ENCODE data around the gene HIC2.
"Not testable (repeated sequence)": the region's sequence is repeated elsewhere in the genome, so short reads cannot be mapped to it uniquely, and the experiment has no call there.

HIC2 gene

DNA sequence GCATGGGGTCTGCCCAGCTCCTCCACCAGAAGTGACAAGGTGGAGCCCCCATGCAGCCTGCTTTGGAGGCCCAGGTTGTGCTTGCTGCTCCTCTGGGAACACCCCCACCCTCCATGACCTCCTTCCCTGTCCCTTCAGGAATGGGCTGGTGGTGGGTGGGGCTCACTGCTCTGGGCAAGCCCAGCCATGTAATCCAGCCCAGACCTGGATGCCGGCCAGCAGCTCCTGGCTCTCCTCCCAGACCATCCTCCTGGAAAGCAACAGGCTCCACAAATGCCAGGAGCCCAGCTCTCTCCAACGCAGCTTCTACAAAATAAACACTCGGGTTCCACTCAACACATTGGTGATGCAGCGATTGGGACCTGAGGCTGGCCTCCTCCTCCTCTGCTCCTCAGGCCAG is 80.8 kb downstream of the HIC2 start:
- DNase-seq, result not testable (repeated sequence)

GRCh38 chr22:21498489-21498888 is 81.3 kb downstream of the HIC2 start:
- not testable (repeated sequence) for DNase-seq

DNA sequence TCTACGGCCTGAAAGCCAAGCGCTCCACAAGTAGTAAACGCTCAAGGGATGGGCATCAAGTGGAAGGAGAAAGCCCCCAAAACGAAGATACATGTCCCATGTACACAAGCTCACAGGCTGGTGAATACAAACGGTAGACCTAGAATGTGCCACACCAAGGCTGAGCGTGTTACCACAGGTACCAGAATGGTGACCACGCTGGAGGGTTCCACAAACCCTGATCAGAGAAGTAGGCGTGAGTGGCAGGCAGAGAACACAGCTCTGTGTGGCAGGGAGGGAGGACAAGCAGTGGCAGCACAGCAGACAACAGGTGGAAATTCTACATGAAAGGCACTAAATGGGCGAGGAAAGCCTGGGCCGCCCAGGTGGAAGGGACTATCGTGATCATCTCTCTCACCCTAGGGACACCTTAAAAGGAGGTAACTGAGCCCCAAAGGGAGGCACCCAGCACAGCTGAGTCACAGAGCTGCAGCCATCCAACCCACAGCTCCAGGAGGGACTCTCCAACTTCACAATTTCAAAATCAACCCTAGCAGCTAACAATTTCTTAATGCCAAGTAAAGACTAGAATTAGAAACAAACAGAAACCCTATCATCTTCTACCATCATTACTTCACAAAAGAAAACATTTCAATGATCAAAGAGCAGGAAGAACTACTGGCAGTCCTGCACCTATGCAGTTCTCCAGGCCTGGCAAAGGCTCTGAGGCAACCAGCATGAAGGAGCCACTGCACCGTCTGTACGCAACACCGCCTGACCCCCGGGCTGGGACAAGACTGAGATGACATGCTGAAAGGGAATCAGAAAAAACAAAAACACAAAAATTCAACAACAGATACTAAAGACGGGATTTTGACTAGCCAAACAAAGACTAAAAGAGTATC is 82.7 kb downstream of the HIC2 start:
- not testable (repeated sequence) for DNase-seq

Data from activated CD4-positive, alpha-beta T cell treated with anti-CD3 and anti-CD28 coated beads, Interleukin-10, Interleukin-2, amounts not matched to agents 100 ng/mL and 50 ng/mL, durations not matched to agents 16 hours and 8 hours (primary cell).